Mesenchymal stem cell (in vitro differentiated cells and primary cell): ENCODE measurements around the gene SLC25A29.
A peak's percentile ranks its signal among the peaks of the same experiment; 100 is the strongest.

Experiments
- DNase-seq: peaks from one replicate; pipeline ENCODE4 v3.0.0-alpha.2; 2013
- H2AFZ ChIP-seq: one replicate; pipeline ENCODE4 v1.6.1; 2013; ENCODE audit warnings: low read depth, mild to moderate bottlenecking, control low read depth, inconsistent platforms, low read length, moderate library complexity
- H2AK5ac ChIP-seq: 2 replicates; pipeline ENCODE4 v1.6.1; 2013; ENCODE audit warnings: low read length, moderate library complexity, mild to moderate bottlenecking, inconsistent platforms; ENCODE audit not compliant: severe bottlenecking
- H2BK120ac ChIP-seq: one replicate; pipeline ENCODE4 v1.6.1; 2013; ENCODE audit warnings: low read depth, mild to moderate bottlenecking, inconsistent platforms, low read length, moderate library complexity
- H2BK12ac ChIP-seq, 2 experiments: one replicate each; pipeline ENCODE4 v1.6.1; 2013; ENCODE audit warnings: inconsistent platforms in 2 of 2, low read length in 2 of 2, mild to moderate bottlenecking in 2 of 2, moderate library complexity in 2 of 2, control low read depth in 1 of 2
- H2BK15ac ChIP-seq: one replicate; pipeline ENCODE4 v1.6.1; 2013; ENCODE audit warnings: mild to moderate bottlenecking, low read depth, inconsistent platforms; ENCODE audit not compliant: poor library complexity, severe bottlenecking
- H2BK5ac ChIP-seq: 2 replicates; pipeline ENCODE4 v1.6.1; 2013; ENCODE audit warnings: low read depth, mild to moderate bottlenecking, low read length, control low read depth, inconsistent platforms; ENCODE audit not compliant: poor library complexity, severe bottlenecking
- H3K14ac ChIP-seq, 2 experiments: one replicate each; pipeline ENCODE4 v1.6.1; 2013; ENCODE audit warnings: inconsistent platforms in 2 of 2, low read length in 2 of 2, control low read depth in 1 of 2, mild to moderate bottlenecking in 1 of 2, moderate library complexity in 1 of 2
- H3K18ac ChIP-seq, 2 experiments: one replicate each; pipeline ENCODE4 v1.6.1; 2013; ENCODE audit warnings: inconsistent platforms in 2 of 2, low read length in 2 of 2, control low read depth in 1 of 2, low read depth in 1 of 2, mild to moderate bottlenecking in 1 of 2
- H3K23ac ChIP-seq, 2 experiments: one replicate each; pipeline ENCODE4 v1.6.1; 2013; ENCODE audit warnings: inconsistent platforms in 2 of 2, low read length in 2 of 2, mild to moderate bottlenecking in 2 of 2, moderate library complexity in 2 of 2, control low read depth in 1 of 2
- H3K27ac ChIP-seq: 2 replicates; pipeline ENCODE4 v1.5.1; 2013; ENCODE audit warnings: mild to moderate bottlenecking, moderate library complexity, low read length, control low read depth, inconsistent platforms; ENCODE audit not compliant: poor library complexity, severe bottlenecking
- H3K27me3 ChIP-seq, 2 experiments: 2 replicates each; pipeline versions ENCODE4 v1.6.1 to v1.7.0; 2013; ENCODE audit warnings: low read length in 2 of 2, mild to moderate bottlenecking in 2 of 2, moderate library complexity in 2 of 2, control low read depth in 1 of 2, inconsistent platforms in 1 of 2; ENCODE audit not compliant: control insufficient read depth in 1 of 2, insufficient read depth in 1 of 2
- H3K36me3 ChIP-seq, 2 experiments: 2 replicates each; pipeline versions ENCODE4 v1.6.1 to v1.7.0; 2013; ENCODE audit warnings: low read length in 2 of 2, control low read depth in 1 of 2, inconsistent platforms in 1 of 2, low read depth in 1 of 2, mild to moderate bottlenecking in 1 of 2; ENCODE audit not compliant: insufficient read depth in 2 of 2, control insufficient read depth in 1 of 2
- H3K4ac ChIP-seq, 2 experiments: one replicate each; pipeline ENCODE4 v1.6.1; 2013; ENCODE audit warnings: inconsistent platforms in 2 of 2, low read length in 2 of 2, mild to moderate bottlenecking in 2 of 2, moderate library complexity in 2 of 2, control low read depth in 1 of 2, low read depth in 1 of 2
- H3K4me1 ChIP-seq: 2 replicates; pipeline ENCODE4 v1.6.1; 2013; ENCODE audit warnings: low read depth, low read length, control low read depth; ENCODE audit not compliant: control insufficient read depth, insufficient read depth
- H3K4me2 ChIP-seq: 2 replicates; pipeline ENCODE4 v1.6.1; 2013; ENCODE audit warnings: low read length, mild to moderate bottlenecking, inconsistent platforms; ENCODE audit not compliant: poor library complexity, severe bottlenecking
- H3K4me3 ChIP-seq, 2 experiments: 2 replicates each; pipeline versions ENCODE4 v1.5.1 to v1.7.0; 2013; ENCODE audit warnings: low read length in 2 of 2, mild to moderate bottlenecking in 2 of 2, control low read depth in 1 of 2, low read depth in 1 of 2; ENCODE audit not compliant: insufficient read depth in 1 of 2
- H3K79me1 ChIP-seq: replicated peaks from 2 replicates; pipeline ENCODE4 v1.6.1; 2013; ENCODE audit warnings: mild to moderate bottlenecking, control low read depth, low read length, inconsistent platforms; ENCODE audit not compliant: poor library complexity, severe bottlenecking
- H3K9ac ChIP-seq: 2 replicates; pipeline ENCODE4 v1.7.0; 2013; ENCODE audit warnings: mild to moderate bottlenecking, low read length, moderate library complexity
- H3K9me3 ChIP-seq: 2 replicates; pipeline ENCODE4 v1.7.0; 2013; ENCODE audit warnings: mild to moderate bottlenecking, low read length; ENCODE audit not compliant: control insufficient read depth
- H4K8ac ChIP-seq: one replicate; pipeline ENCODE4 v1.6.1; 2013; ENCODE audit warnings: inconsistent platforms, mild to moderate bottlenecking, low read length, moderate library complexity
- H4K91ac ChIP-seq: one replicate; pipeline ENCODE4 v1.6.1; 2013; ENCODE audit warnings: mild to moderate bottlenecking, low read length, inconsistent platforms
- WGBS: methylation state at CpG from one replicate; pipeline ENCODE4 v1.1.7; 2013; ENCODE audit warnings: mixed read lengths; 5-methylcytosine and 5-hydroxymethylcytosine counted together

Gene SLC25A29

GRCh38 chr14:100287202-100287997 lies 18.8 kb downstream of the SLC25A29 start:
- H2BK15ac ChIP-seq = no peak overlapping the region
- no peaks in the 10 kb centered on the region for H3K9me3 ChIP-seq
- H3K9ac ChIP-seq = no peak overlapping the region
- 71% methylated on average over 9 of the region's 12 CpGs for WGBS
- no peak overlapping the region for H4K8ac ChIP-seq
- no peak overlapping the region for H3K23ac ChIP-seq
- H3K4ac ChIP-seq = no peak overlapping the region
- H3K4me2 ChIP-seq = no peak overlapping the region
- H2AFZ ChIP-seq = no peak overlapping the region
- no peak overlapping the region for H2AK5ac ChIP-seq
- no peak overlapping the region for H3K14ac ChIP-seq
- no peak overlapping the region for H3K27ac ChIP-seq
- no peak overlapping the region for H3K4me3 ChIP-seq
- H2BK12ac ChIP-seq = no peak overlapping the region
- H3K18ac ChIP-seq = no peak overlapping the region
- no peak overlapping the region for H2BK120ac ChIP-seq
- peaks cover 44% of the 10 kb centered on the region for H3K4me1 ChIP-seq
- H3K36me3 ChIP-seq = peaks cover 16 to 39% of the 10 kb centered on the region in 2 experiments
- no peak overlapping the region for H2BK5ac ChIP-seq
- no peak overlapping the region for H4K91ac ChIP-seq
- no peaks in the 10 kb centered on the region for H3K27me3 ChIP-seq
- H3K79me1 ChIP-seq = peaks cover 42% of the 10 kb centered on the region
- DNase-seq = no peak

GRCh38 chr14:100286484-100287191 lies 19.6 kb downstream of the SLC25A29 start:
- H2AK5ac ChIP-seq = no peak overlapping the region
- H4K8ac ChIP-seq = no peak overlapping the region
- no peak overlapping the region for H3K27ac ChIP-seq
- H2AFZ ChIP-seq = no peak overlapping the region
- no peak for DNase-seq
- no peak overlapping the region for H2BK5ac ChIP-seq
- 85% methylated on average over 8 of the region's 10 CpGs for WGBS
- no peak overlapping the region for H3K4me2 ChIP-seq
- H3K27me3 ChIP-seq = no peaks in the 10 kb centered on the region
- H3K18ac ChIP-seq = no peak overlapping the region
- no peak overlapping the region for H2BK15ac ChIP-seq
- no peak overlapping the region for H3K23ac ChIP-seq
- H3K36me3 ChIP-seq = peaks cover 9 to 37% of the 10 kb centered on the region in 2 experiments
- H3K9me3 ChIP-seq = no peaks in the 10 kb centered on the region
- H3K4me1 ChIP-seq = peaks cover 44% of the 10 kb centered on the region
- H3K4ac ChIP-seq = no peak overlapping the region
- H3K9ac ChIP-seq = no peak overlapping the region
- peak overlapping the region in 1 of 2 experiments; percentile 55 for H2BK12ac ChIP-seq
- no peak overlapping the region for H3K14ac ChIP-seq
- no peak overlapping the region for H4K91ac ChIP-seq
- H2BK120ac ChIP-seq = no peak overlapping the region
- peaks cover 37% of the 10 kb centered on the region for H3K79me1 ChIP-seq
- no peak overlapping the region for H3K4me3 ChIP-seq

GRCh38 chr14:100285913-100286400 lies 20.3 kb downstream of the SLC25A29 start:
- 69% methylated on average over 13 of the region's 13 CpGs for WGBS
- Histone ChIP-seq H3K27me3 (no peaks in the 10 kb centered on the region), H3K9me3 (no peaks in the 10 kb centered on the region), H2BK12ac (peak overlapping the region in 1 of 2 experiments; percentile 48), H3K4ac (peak overlapping the region in 1 of 2 experiments; percentile 20), H3K23ac (peak overlapping the region in 1 of 2 experiments; percentile 85), H3K27ac (no peak overlapping the region), H2AK5ac (peak overlapping the region; percentile 75), H2BK5ac (no peak overlapping the region), H3K4me2 (peak overlapping the region; percentile 92), H3K79me1 (peaks cover 34% of the 10 kb centered on the region), H3K9ac (peak overlapping the region; percentile 90), H3K36me3 (peaks cover 7 to 37% of the 10 kb centered on the region in 2 experiments), H4K91ac (peak overlapping the region; percentile 19), H3K18ac (peak overlapping the region in 1 of 2 experiments; percentile 99), H3K4me1 (peaks cover 46% of the 10 kb centered on the region), H3K14ac (peak overlapping the region in 1 of 2 experiments; percentile 20), H2AFZ (no peak overlapping the region), H2BK120ac (peak overlapping the region; percentile 96), H4K8ac (peak overlapping the region; percentile 59), H3K4me3 (peak overlapping the region; percentile 9 to 82), H2BK15ac (peak overlapping the region; percentile 75)
- DNase-seq = no peak
